ENCODE results near the gene IFITM1. TPM values are rescaled to one million over a fixed set of nuclear protein-coding genes. Genes with fewer than 3 reads are reported as not detected.

The IFITM1 gene
- total and polyA plus RNA-seq, 9 of the 15 experiments (the other 6 are each of a cell fraction or from before 2014, with no cell fraction given) = 691 to 5,579 (median 974) TPM

GRCh38 chr11:287821-288477, 25.9 kb upstream of the IFITM1 start (continued):
- TF ChIP-seq ARHGAP35 (IDR thresholded peaks at IDR 0.05; ENCODE audit: partially characterized antibody) (peak; percentile 50), HDAC3 (IDR thresholded peaks at IDR 0.05; ENCODE audit: borderline replicate concordance, partially characterized antibody) (no peak), UBTF (IDR thresholded peaks at IDR 0.05; ENCODE audit: borderline replicate concordance in 1 of 2, low read depth in 2 of 2, low read length in 2 of 2) (no peak; a peak in 1 of 4 replicates), ZNF124 (CRISPR knock-in tag; IDR thresholded peaks at IDR 0.05) (no peak), CREBBP (IDR thresholded peaks at IDR 0.05; ENCODE audit: low read depth, low read length) (no peak), ZSCAN29 (IDR thresholded peaks at IDR 0.05) (no peak), ZNF511 (CRISPR knock-in tag; IDR thresholded peaks at IDR 0.05) (peak; percentile 79), TSC22D4 (tag; IDR thresholded peaks at IDR 0.05) (no peak), THRB (CRISPR knock-in tag; conservative IDR thresholded peaks at IDR 0.05) (no peak), BHLHE40 (IDR thresholded peaks at IDR 0.05; ENCODE audit: low read length) (peak; percentile 43; the same call in 1 of the 2 replicates), GTF2F1 (IDR thresholded peaks at IDR 0.05; ENCODE audit: low read depth, low read length) (no peak), GATAD2A (IDR thresholded peaks at IDR 0.05) (0 out of 2 replicates have a peak, but pooled peaks have one; percentile 28), ATF1 (CRISPR knock-in tag; IDR thresholded peaks at IDR 0.05) (no peak), ATF1 (tag; IDR thresholded peaks at IDR 0.05) (peak; percentile 41), L3MBTL2 (IDR thresholded peaks at IDR 0.05) (peak; percentile 86), CTBP1 (IDR thresholded peaks at IDR 0.05; ENCODE audit: borderline replicate concordance) (no peak), ID3 (CRISPR knock-in tag; IDR thresholded peaks at IDR 0.05) (no peak), ID3 (tag; IDR thresholded peaks at IDR 0.05) (0 out of 2 replicates have a peak, but pooled peaks have one; percentile 41), ZC3H4 (CRISPR knock-in tag; IDR thresholded peaks at IDR 0.05; ENCODE audit: borderline replicate concordance) (peak; percentile 96; the same call in 1 of the 2 replicates), SUPT5H (IDR thresholded peaks at IDR 0.05) (peak; percentile 62; the same call in 1 of the 2 replicates), NKRF (IDR thresholded peaks at IDR 0.05; ENCODE audit: borderline replicate concordance) (peak; percentile 49; the same call in 1 of the 2 replicates), PHTF2 (CRISPR knock-in tag; IDR thresholded peaks at IDR 0.05) (peak; percentile 26; the same call in 1 of the 2 replicates), ZEB2 (IDR thresholded peaks at IDR 0.05) (0 out of 2 replicates have a peak, but pooled peaks have one; percentile 23), RAD51 (IDR thresholded peaks at IDR 0.05; ENCODE audit: borderline replicate concordance, low read depth) (no peak)

Data from K562 (cell line).